ENCODE data around the gene CCDC27.

DNA sequence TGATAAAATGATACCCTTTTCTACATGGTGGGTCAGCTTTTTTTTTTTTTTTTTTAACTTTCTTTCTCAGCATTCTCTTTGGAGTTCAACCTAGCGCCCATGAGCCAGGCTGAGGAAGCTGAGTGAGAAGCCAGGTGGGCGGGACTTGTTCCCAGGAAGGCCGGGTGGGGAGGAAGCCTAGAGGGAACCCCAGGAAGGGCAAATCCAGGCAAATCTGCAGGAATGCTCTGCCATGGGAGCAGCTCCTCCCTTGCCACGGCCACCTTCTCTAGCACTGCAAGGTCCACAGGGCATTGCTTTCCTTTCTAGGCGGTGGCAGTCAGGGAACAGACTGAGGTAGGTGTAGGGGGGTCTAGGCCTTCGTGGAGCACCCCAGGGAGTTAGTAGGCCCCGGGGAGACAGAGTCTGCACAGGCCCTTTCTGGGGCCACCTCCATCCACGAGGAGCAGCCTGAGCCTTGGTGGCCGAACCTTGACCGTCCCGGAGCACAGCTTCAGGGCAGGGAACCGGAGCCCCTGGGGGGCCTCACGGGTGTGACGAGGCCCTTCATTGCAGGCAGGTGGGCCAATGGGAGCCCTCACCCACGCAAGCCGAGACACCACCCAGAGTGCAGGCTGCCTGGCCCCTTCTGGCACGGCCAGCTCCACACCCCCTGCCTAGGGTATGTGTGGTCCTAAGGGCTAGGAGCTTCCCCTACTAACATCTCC, 18.2 kb upstream of the CCDC27 start:
- TF ChIP-seq, protein P1, sequence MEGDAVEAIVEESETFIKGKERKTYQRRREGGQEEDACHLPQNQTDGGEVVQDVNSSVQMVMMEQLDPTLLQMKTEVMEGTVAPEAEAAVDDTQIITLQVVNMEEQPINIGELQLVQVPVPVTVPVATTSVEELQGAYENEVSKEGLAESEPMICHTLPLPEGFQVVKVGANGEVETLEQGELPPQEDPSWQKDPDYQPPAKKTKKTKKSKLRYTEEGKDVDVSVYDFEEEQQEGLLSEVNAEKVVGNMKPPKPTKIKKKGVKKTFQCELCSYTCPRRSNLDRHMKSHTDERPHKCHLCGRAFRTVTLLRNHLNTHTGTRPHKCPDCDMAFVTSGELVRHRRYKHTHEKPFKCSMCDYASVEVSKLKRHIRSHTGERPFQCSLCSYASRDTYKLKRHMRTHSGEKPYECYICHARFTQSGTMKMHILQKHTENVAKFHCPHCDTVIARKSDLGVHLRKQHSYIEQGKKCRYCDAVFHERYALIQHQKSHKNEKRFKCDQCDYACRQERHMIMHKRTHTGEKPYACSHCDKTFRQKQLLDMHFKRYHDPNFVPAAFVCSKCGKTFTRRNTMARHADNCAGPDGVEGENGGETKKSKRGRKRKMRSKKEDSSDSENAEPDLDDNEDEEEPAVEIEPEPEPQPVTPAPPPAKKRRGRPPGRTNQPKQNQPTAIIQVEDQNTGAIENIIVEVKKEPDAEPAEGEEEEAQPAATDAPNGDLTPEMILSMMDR (IDR thresholded peaks at IDR 0.05): no peak
- TF ChIP-seq POLR2AphosphoS5 (IDR thresholded peaks at IDR 0.05; ENCODE audit: low read depth, low read length) (no peak), TCF7L2 (IDR thresholded peaks at IDR 0.05; ENCODE audit: low read depth, low read length) (no peak)
- TF ChIP-seq, protein P2, sequence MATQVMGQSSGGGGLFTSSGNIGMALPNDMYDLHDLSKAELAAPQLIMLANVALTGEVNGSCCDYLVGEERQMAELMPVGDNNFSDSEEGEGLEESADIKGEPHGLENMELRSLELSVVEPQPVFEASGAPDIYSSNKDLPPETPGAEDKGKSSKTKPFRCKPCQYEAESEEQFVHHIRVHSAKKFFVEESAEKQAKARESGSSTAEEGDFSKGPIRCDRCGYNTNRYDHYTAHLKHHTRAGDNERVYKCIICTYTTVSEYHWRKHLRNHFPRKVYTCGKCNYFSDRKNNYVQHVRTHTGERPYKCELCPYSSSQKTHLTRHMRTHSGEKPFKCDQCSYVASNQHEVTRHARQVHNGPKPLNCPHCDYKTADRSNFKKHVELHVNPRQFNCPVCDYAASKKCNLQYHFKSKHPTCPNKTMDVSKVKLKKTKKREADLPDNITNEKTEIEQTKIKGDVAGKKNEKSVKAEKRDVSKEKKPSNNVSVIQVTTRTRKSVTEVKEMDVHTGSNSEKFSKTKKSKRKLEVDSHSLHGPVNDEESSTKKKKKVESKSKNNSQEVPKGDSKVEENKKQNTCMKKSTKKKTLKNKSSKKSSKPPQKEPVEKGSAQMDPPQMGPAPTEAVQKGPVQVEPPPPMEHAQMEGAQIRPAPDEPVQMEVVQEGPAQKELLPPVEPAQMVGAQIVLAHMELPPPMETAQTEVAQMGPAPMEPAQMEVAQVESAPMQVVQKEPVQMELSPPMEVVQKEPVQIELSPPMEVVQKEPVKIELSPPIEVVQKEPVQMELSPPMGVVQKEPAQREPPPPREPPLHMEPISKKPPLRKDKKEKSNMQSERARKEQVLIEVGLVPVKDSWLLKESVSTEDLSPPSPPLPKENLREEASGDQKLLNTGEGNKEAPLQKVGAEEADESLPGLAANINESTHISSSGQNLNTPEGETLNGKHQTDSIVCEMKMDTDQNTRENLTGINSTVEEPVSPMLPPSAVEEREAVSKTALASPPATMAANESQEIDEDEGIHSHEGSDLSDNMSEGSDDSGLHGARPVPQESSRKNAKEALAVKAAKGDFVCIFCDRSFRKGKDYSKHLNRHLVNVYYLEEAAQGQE (IDR thresholded peaks at IDR 0.05; ENCODE audit: insufficient read depth in 1 of 2, low read depth in 2 of 2, low read length in 1 of 2): no peak
